Measurements from ENCODE around the gene MED7. TPM values are rescaled to one million over a fixed set of nuclear protein-coding genes. Genes with fewer than 3 reads are reported as not detected.
"Not testable (repeated sequence)": the region's sequence is repeated elsewhere in the genome, so short reads cannot be mapped to it uniquely, and the experiment has no call there.

Gene MED7
- total and polyA plus RNA-seq, 4 donors, result 4.1 to 9.2 (median 6.1) TPM

DNA sequence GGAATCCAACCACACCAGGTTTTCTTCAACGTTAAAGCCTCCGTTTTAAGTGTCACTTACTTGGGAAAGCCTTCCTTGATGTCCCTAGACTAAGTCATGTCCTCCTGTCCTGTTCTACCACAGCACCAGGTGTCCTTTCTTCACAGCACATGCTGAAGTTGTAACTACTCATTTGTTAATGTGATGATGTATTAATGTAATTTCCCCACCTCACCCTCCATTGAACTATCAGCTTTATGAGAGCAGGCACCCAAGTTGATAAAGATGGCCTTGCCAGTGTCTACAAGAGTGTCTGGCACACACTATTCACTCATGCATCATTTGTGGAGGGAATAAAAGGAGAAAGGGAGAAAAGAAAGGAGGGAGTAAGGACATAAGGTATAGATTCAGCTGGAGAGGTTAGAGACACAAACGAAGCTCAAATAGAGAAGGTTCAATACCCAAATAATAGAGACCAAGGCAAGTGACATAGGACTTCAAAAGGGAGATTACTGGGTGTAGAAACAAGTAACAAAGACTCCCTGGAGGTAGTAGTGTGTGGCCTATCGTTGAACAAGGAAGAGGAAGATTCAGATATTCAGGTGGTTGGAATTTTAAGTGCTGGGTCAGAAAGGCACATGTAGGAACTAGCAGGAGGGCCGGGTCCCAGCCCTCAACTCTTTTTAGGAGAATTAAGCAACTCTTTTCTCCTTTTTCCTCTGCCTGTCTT, 44.5 kb upstream of the MED7 start (continued):
- no peak for TF ChIP-seq HNF4G (IDR thresholded peaks at IDR 0.05)
- no peak for TF ChIP-seq YY1 (IDR thresholded peaks at IDR 0.05)
- no peak for TF ChIP-seq TAF1 (conservative IDR thresholded peaks at IDR 0.05)
- no peak for TF ChIP-seq SP1 (IDR thresholded peaks at IDR 0.05)

DNA sequence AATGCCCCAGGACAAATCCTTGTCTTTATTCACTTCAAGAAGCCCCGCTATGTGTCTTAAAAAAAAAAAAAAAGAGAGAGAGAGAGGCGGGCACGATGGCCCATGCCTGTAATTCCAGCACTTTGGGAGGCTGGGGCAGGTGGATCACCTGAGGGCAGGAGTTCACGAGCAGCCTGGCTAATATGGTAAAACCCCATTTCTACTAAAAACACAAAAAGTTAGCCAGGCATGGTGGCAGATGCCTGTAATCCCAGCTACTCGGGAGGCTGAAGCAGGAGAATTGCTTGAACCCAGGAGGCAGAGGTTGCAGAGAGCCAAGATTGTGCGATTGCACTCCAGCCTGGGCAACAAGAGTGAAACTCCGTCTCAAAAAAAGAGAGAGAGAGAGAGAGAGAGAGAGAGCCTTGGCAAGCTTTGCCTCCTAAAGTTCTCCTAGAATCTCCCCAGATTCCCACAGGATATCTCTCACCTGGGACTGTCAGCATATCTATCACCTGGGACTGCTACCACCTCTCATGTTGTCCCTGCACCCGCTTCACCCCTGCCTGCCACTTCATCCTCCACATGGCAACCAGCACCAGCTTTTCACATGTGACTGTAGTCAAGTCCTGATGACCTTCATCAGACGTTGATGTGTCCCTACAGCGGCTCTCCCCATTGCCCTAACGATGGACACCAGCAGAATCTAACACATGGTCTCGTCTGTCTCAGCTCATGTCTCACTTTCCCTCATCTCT, 43.8 kb upstream of the MED7 start:
- Histone ChIP-seq H3K27ac (ENCODE audit: low read depth in 1 of 2, low read length in 2 of 2) (no peak overlapping the region), H3K9ac (ENCODE audit: low read depth in 1 of 2, low read length in 2 of 2) (no peak overlapping the region), H3K4me1 (ENCODE audit: control insufficient read depth in 4 of 4, insufficient read depth in 4 of 4, low read length in 3 of 4) (no peaks in the 10 kb centered on the region), H3K4me3 (ENCODE audit: low read depth in 1 of 3, low read length in 3 of 3) (no peak overlapping the region), H3K27me3 (ENCODE audit: control insufficient read depth in 4 of 4, insufficient read depth in 4 of 4, low read length in 3 of 4) (no peaks in the 10 kb centered on the region), H3K9me3 (ENCODE audit: control insufficient read depth in 4 of 4, low read length in 3 of 4) (no peaks in the 10 kb centered on the region), H3K36me3 (ENCODE audit: control insufficient read depth in 4 of 4, insufficient read depth in 3 of 4, low read depth in 1 of 4, low read length in 3 of 4) (no peaks in the 10 kb centered on the region)
- DNase-seq (ENCODE audit: low spot score), result no peak
- WGBS, result 84% methylated on average over 12 of the region's 12 CpGs
- TF ChIP-seq, protein P1, sequence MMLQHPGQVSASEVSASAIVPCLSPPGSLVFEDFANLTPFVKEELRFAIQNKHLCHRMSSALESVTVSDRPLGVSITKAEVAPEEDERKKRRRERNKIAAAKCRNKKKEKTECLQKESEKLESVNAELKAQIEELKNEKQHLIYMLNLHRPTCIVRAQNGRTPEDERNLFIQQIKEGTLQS (IDR thresholded peaks at IDR 0.05), result no peak
- no peak for TF ChIP-seq NR2F2 (IDR thresholded peaks at IDR 0.05)
- TF ChIP-seq JUND (IDR thresholded peaks at IDR 0.05), result no peak

DNA sequence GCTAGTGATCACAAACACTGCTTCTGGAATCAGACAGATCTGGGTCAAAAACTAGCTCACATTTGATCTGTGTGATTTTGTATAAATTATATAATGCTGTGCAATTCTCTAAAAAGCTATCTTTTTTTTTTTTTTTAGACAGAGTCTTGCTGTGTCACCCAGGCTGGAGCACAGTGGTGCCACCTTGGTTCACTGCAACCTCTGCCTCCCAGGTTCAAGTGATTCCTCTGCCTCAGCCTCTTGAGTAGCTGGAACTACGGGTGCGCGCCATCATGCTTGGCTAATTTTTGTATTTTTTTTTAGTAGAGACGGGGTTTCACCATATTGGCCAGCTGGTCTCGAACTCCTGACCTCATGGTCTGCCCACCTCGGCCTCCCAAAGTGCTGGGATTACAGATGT, 42.5 kb upstream of the MED7 start:
- not testable (repeated sequence) for DNase-seq (ENCODE audit: low spot score); H3K27ac ChIP-seq (ENCODE audit: low read depth in 1 of 2, low read length in 2 of 2); H3K27me3 ChIP-seq (ENCODE audit: control insufficient read depth in 4 of 4, insufficient read depth in 4 of 4, low read length in 3 of 4); H3K4me1 ChIP-seq (ENCODE audit: control insufficient read depth in 4 of 4, insufficient read depth in 4 of 4, low read length in 3 of 4); H3K4me3 ChIP-seq (ENCODE audit: low read depth in 1 of 3, low read length in 3 of 3); H3K9ac ChIP-seq (ENCODE audit: low read depth in 1 of 2, low read length in 2 of 2); H3K9me3 ChIP-seq (ENCODE audit: control insufficient read depth in 4 of 4, low read length in 3 of 4); H3K36me3 ChIP-seq (ENCODE audit: control insufficient read depth in 4 of 4, insufficient read depth in 3 of 4, low read depth in 1 of 4, low read length in 3 of 4)
- WGBS, result 93% methylated on average over 6 of the region's 6 CpGs

DNA sequence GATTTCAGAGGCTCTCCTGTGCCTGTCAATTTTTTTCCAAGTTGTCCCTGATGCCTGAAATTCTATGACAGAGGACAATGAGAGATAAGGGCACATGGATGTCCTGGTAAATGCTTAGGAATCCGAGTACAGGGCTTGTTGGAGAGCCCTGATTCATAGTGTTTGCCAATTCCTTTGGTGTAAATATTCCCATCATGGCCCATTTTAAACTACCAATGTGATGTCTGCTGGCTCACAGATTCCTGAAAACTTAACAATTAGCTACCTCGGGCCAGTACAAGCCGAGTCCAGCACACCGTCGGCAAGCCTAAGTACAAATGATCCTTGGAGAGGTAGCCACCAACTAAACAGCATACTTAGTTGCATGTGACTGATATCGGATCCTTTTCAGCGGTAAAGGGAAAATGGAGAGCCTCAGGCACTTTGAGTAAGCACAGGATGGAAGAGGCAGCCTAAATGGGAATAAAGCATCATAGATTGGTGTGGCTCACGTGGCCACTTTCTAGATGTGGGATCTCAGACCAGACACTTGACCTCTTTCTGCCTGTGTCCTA, 41.5 kb upstream of the MED7 start:
- Histone ChIP-seq H3K27ac (ENCODE audit: low read depth in 1 of 2, low read length in 2 of 2) (no peak overlapping the region), H3K4me1 (ENCODE audit: control insufficient read depth in 4 of 4, insufficient read depth in 4 of 4, low read length in 3 of 4) (no peaks in the 10 kb centered on the region), H3K27me3 (ENCODE audit: control insufficient read depth in 4 of 4, insufficient read depth in 4 of 4, low read length in 3 of 4) (peaks cover 0 to 4% (median 0%) of the 10 kb centered on the region in 4 donors), H3K36me3 (ENCODE audit: control insufficient read depth in 4 of 4, insufficient read depth in 3 of 4, low read depth in 1 of 4, low read length in 3 of 4) (no peaks in the 10 kb centered on the region), H3K9me3 (ENCODE audit: control insufficient read depth in 4 of 4, low read length in 3 of 4) (no peaks in the 10 kb centered on the region), H3K9ac (ENCODE audit: low read depth in 1 of 2, low read length in 2 of 2) (no peak overlapping the region), H3K4me3 (ENCODE audit: low read depth in 1 of 3, low read length in 3 of 3) (no peak overlapping the region)
- WGBS, result 87% methylated on average over 8 of the region's 8 CpGs
- DNase-seq (ENCODE audit: low spot score), result no peak
- TF ChIP-seq GABPA (IDR thresholded peaks at IDR 0.05 in 1 of 2, conservative IDR thresholded peaks at IDR 0.05 in 1 of 2) (no peak), RXRA (IDR thresholded peaks at IDR 0.05) (no peak), SP1 (IDR thresholded peaks at IDR 0.05) (no peak), FOXA2 (IDR thresholded peaks at IDR 0.05) (no peak), REST (IDR thresholded peaks at IDR 0.05) (no peak), RAD21 (IDR thresholded peaks at IDR 0.05) (no peak), YY1 (IDR thresholded peaks at IDR 0.05) (no peak), EGR1 (IDR thresholded peaks at IDR 0.05; ENCODE audit: low read depth in 2 of 2) (no peak), ZBTB33 (IDR thresholded peaks at IDR 0.05) (no peak), HNF4G (IDR thresholded peaks at IDR 0.05) (no peak), NR2F2 (IDR thresholded peaks at IDR 0.05) (no peak), JUND (IDR thresholded peaks at IDR 0.05) (no peak), FOXA1 (IDR thresholded peaks at IDR 0.05) (no peak), HNF4A (conservative IDR thresholded peaks at IDR 0.05) (no peak)
- TF ChIP-seq, protein P2, sequence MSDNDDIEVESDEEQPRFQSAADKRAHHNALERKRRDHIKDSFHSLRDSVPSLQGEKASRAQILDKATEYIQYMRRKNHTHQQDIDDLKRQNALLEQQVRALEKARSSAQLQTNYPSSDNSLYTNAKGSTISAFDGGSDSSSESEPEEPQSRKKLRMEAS (IDR thresholded peaks at IDR 0.05), result no peak
- TF ChIP-seq, protein P1 (IDR thresholded peaks at IDR 0.05), result no peak
